Stimulated activated naive B cell treated with anti-CD40 and anti-IgM and Interleukin-4, amounts not matched to agents 10 μg/mL and 1 μg/mL and 100 μg/mL, for 72 hours (primary cell): Measurements from ENCODE around the gene FOXC1.

Source experiments
- ATAC-seq, 2 donors: fragments of 150-1000 bp; cut with Tn5 transposase; replicated peaks; 2 replicates each; pipeline ENCODE4 v1.10.0; 2021; ENCODE audit warnings: moderate library complexity in 1 of 2
- DNase-seq: peaks from one replicate; pipeline ENCODE4 v3.0.0; 2021
- H3K27ac Mint-ChIP-seq: one replicate; pipeline ENCODE4 v1.8.0; 2022; ENCODE audit warnings: mild to moderate bottlenecking, mixed read lengths
- H3K27me3 Mint-ChIP-seq, 2 donors: one replicate each; pipeline ENCODE4 v1.8.0; 2022; ENCODE audit warnings: mixed read lengths in 2 of 2
- H3K36me3 Mint-ChIP-seq, 2 donors: one replicate each; pipeline ENCODE4 v1.8.0; 2022; ENCODE audit warnings: mixed read lengths in 2 of 2, mild to moderate bottlenecking in 1 of 2
- H3K4me1 Mint-ChIP-seq, 2 donors: one replicate each; pipeline ENCODE4 v1.8.0; 2022; ENCODE audit warnings: mixed read lengths in 2 of 2, mild to moderate bottlenecking in 1 of 2
- H3K4me3 Mint-ChIP-seq, 2 donors: one replicate each; pipeline ENCODE4 v1.8.0; 2022; ENCODE audit warnings: mild to moderate bottlenecking in 2 of 2, mixed read lengths in 2 of 2, moderate library complexity in 1 of 2
- H3K9me3 Mint-ChIP-seq, 2 donors: one replicate each; pipeline ENCODE4 v1.8.0; 2022; ENCODE audit warnings: mixed read lengths in 2 of 2, mild to moderate bottlenecking in 1 of 2

FOXC1 gene

DNA sequence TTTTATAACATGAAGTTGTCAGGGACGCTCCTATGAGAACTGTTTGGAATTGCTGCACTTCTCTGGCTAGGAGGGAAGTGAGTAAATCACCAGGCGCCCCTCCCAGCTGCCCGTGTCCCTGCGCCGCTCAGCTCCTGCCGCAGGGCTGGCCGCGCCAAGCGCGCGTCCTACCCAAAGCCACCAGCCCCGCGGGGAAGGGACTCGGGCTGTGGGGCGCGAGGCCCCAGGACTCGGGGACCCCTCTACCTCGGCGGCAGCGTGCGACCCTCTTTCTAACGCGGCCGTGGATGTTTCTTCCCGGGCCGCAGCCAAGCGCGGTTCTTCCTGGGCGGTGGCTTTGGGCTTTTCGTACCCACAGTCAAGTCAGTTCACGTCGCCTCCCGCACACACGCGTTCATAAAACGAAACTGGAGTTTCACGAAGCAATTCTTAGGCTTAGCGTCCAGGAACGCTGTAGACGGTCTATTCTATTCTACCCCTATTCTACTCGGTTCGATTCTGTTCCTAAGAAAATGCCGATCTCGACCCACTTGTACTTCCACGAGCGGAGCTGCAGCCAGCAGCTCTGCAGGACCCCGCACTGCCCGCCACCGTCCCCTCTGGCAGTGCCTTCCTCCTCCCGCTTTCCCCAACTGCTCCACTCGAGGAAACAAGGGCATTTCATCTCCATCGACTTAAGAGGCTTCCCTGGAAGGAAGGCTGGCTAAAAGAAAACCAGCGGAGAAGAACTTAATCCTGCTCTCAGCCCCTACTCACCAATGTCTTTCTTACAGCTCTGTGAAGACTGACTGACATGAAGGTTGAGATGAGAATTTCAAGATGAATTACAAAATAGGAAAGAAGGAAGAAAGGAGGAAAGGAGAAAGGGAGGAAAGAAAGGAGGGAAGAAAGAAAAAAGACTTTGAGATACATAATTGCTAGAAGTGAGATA, 15.4 kb downstream of the FOXC1 start:
- peak overlapping the region; percentile 22 for H3K27ac Mint-ChIP-seq
- no peaks in the 10 kb centered on the region for H3K9me3 Mint-ChIP-seq
- H3K4me3 Mint-ChIP-seq, result peak overlapping the region; percentile 79 to 81
- peaks cover 46 to 71% of the 10 kb centered on the region in 2 donors for H3K27me3 Mint-ChIP-seq
- peaks cover 12 to 22% of the 10 kb centered on the region in 2 donors for H3K36me3 Mint-ChIP-seq
- DNase-seq, result no peak
- peak; percentile 44 to 58 for ATAC-seq
- peaks cover 5 to 18% of the 10 kb centered on the region in 2 donors for H3K4me1 Mint-ChIP-seq

DNA sequence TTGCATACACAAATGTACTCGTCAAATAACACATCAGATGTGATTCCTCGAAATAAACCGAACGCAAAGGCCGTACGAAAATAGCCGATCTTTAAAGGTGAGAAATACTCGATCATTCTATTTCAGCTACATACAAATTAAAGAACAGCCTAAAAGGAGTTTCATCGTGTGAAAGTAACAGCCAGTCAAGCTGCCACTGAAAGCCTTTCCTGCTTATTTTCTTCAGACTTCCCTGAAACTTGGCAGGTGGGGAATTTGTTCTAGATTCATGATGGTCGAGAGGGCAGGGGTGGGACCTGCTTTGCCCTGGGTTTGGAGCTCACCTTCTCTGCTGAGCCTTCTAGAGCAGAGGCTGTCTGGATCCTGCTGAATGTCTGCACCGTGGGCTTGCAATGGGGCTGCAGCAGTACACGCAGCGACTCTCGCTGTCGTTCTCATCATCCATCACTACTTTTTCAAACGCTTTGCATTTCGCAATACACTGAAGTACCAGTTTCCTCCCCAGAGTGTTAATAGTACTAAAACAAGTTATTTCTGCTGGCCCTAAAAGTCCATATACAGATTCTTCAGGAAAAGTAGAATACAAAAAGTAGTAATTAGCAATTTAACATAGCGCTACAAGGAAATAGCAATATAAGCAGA, 16.2 kb downstream of the FOXC1 start:
- ATAC-seq (no peak), DNase-seq (no peak)
- H3K27me3 Mint-ChIP-seq, result peaks cover 53 to 79% of the 10 kb centered on the region in 2 donors
- H3K36me3 Mint-ChIP-seq, result peaks cover 12 to 25% of the 10 kb centered on the region in 2 donors
- H3K9me3 Mint-ChIP-seq, result no peaks in the 10 kb centered on the region
- no peak overlapping the region for H3K27ac Mint-ChIP-seq
- H3K4me3 Mint-ChIP-seq, result peak overlapping the region in 1 of 2 donors; percentile 81
- peaks cover 5 to 18% of the 10 kb centered on the region in 2 donors for H3K4me1 Mint-ChIP-seq

DNA sequence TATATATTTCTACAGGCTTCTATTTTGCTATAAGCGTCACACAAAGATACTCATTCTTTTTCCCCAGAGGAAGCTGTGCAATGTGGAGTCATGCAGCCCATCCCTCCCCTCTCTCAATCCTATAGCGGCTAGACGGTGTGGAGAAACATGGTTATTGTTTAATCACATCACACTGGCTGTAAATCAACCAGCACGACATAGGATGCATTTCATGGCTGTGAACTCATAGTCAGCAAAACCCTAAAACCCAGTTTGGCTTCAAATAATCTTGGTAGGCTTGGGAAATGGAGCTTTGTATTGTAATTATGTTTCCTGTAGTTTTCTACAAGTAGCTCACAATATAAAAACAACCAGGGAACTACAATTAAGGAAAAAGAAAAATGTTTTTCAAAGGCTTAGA, 16.8 kb downstream of the FOXC1 start:
- peak overlapping the region in 1 of 2 donors; percentile 33 for H3K4me3 Mint-ChIP-seq
- H3K4me1 Mint-ChIP-seq, result peaks cover 5 to 18% of the 10 kb centered on the region in 2 donors
- no peak overlapping the region for H3K27ac Mint-ChIP-seq
- peaks cover 12 to 25% of the 10 kb centered on the region in 2 donors for H3K36me3 Mint-ChIP-seq
- ATAC-seq, result no peak
- no peaks in the 10 kb centered on the region for H3K9me3 Mint-ChIP-seq
- peaks cover 53 to 79% of the 10 kb centered on the region in 2 donors for H3K27me3 Mint-ChIP-seq
- DNase-seq, result no peak

DNA sequence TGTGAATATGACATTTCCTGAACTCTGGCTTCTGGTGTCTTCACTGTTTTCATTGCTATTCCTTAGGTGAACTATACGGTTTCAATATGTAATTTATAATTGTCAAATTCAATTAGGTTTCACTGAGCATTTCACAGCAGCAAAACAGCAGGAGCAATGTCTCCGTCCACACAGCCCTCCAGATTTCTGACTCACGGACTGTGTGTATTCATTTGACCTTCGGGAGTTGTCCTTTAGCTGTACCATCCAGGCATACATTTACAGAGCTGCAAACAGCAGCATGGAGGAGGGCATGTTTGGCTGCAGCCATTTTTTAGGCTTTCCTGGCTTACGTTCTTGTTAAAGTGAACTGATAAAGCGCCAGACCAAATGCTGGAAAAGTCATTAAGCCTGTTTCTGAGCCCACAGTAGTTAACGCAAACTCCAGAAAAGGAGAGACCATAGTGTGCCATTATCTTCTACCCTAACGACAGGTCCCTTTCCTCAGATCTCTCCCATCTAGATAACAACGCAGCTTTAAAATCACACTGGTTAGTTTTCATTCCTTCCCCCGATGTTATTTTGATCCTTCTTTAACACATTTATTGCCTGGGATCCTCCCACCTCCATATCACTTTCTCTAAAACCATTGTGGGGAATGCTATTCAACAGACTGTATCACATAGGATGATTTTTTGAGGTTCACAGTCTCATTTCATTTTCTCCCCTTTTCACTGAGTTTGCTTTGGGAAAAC, 18.3 kb downstream of the FOXC1 start:
- DNase-seq, result no peak
- no peak overlapping the region for H3K4me3 Mint-ChIP-seq
- no peaks in the 10 kb centered on the region for H3K9me3 Mint-ChIP-seq
- H3K27me3 Mint-ChIP-seq, result peaks cover 51 to 67% of the 10 kb centered on the region in 2 donors
- H3K36me3 Mint-ChIP-seq, result peaks cover 6 to 14% of the 10 kb centered on the region in 2 donors
- no peak overlapping the region for H3K27ac Mint-ChIP-seq
- H3K4me1 Mint-ChIP-seq, result peaks cover 5 to 18% of the 10 kb centered on the region in 2 donors
- no peak for ATAC-seq

DNA sequence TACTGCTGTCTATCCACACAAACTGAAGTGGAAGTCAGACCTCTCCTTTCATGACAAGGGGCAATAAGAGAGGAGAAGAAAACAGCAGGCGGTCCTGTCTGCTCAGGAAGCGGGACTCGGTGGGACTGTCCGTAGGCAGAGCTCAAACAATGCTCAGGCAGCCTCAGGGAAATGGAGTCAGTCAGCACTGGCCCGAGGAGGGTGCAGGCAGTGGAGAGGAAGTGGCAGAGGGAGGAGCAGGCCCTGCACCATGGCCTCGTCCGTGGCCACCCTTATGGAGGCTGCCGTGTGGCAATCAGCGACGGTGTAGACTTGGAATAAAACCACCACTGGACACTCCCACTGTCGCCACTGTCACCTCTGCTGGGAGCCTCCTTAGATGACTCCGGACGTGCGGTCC, 19.6 kb downstream of the FOXC1 start:
- H3K36me3 Mint-ChIP-seq, result peaks cover 6 to 18% of the 10 kb centered on the region in 2 donors
- ATAC-seq (no peak), DNase-seq (no peak)
- peaks cover 5 to 18% of the 10 kb centered on the region in 2 donors for H3K4me1 Mint-ChIP-seq
- no peaks in the 10 kb centered on the region for H3K9me3 Mint-ChIP-seq
- peaks cover 54 to 69% of the 10 kb centered on the region in 2 donors for H3K27me3 Mint-ChIP-seq
- no peak overlapping the region for H3K27ac Mint-ChIP-seq
- no peak overlapping the region for H3K4me3 Mint-ChIP-seq

DNA sequence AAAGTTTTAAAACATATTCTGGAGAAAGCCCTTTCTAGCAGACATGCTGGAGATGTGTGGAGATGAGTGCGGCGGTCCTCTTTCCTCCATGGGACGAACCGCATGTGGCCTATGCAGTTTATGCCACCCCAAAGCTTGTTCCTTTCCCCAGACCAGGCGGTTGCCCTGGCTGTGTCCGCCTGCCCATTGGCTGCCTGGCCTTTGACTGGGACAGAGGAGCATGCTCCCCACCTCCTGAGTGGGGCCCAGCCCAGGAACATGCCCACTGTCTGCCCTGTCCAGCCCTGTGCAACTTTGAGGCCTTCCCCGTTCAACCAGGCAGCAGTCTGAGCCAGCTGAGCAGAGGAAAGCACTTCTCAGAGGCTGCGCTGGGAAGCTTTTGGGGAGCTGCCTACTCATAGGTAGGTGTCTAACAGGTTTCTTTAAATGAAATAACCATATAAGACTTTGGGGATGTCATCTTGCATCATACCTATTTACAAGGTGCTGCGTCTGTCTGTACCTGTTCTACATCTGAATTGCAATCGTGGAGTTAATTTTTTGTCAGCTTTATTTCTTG, 20.6 kb downstream of the FOXC1 start:
- H3K27ac Mint-ChIP-seq, result no peak overlapping the region
- H3K4me1 Mint-ChIP-seq, result peaks cover 5 to 13% of the 10 kb centered on the region in 2 donors
- H3K36me3 Mint-ChIP-seq, result peaks cover 6 to 22% of the 10 kb centered on the region in 2 donors
- ATAC-seq (no peak), DNase-seq (no peak)
- H3K9me3 Mint-ChIP-seq, result no peaks in the 10 kb centered on the region
- peaks cover 50 to 65% of the 10 kb centered on the region in 2 donors for H3K27me3 Mint-ChIP-seq
- H3K4me3 Mint-ChIP-seq, result no peak overlapping the region

DNA sequence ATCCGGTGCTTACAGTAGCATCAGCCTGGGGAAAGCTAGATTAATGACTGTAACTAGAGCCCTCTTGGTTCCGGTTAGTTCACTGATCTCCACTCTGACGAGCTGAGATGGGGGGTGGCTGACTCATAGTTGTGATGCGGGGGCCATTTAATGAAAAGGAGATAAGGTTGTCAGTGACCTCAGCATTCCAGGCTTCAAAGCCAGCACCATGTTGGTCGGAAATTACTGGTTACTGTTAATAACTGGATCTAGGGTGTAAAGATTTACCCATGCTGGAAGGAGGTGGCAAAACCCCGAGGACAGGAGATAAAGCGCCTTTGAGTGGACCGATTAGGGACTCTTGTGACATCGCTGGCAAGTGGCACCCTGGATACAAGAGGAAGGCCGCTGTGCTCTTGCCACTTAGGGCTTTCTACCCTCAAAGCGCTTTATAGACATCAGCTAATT, 21.1 kb downstream of the FOXC1 start:
- no peak overlapping the region for H3K4me3 Mint-ChIP-seq
- H3K27ac Mint-ChIP-seq, result no peak overlapping the region
- DNase-seq, result no peak
- H3K4me1 Mint-ChIP-seq, result peaks cover 2 to 8% of the 10 kb centered on the region in 2 donors
- peaks cover 46 to 60% of the 10 kb centered on the region in 2 donors for H3K27me3 Mint-ChIP-seq
- ATAC-seq, result no peak
- H3K9me3 Mint-ChIP-seq, result no peaks in the 10 kb centered on the region
- peaks cover 10 to 23% of the 10 kb centered on the region in 2 donors for H3K36me3 Mint-ChIP-seq

DNA sequence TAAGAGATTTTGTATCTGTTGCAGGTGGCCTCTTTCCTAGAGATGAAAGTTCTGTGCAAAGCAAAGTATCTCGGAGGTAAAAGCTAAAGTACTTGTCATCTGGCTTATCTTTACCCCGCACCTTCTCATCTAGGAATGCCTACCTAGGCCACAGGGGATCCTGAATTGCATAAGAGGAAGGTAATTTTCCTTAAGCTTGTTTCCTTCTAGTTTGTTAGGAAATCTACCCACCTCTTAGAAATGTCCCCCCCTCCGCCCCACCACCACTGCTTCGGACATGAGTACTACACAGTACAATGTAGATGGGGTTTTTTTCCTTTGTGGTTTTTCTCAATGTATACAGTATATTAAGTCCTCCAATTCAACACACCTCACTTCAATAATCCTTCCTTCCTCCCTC, 21.5 kb downstream of the FOXC1 start:
- no peak for ATAC-seq
- Mint-ChIP-seq H3K9me3 (no peaks in the 10 kb centered on the region), H3K27ac (no peak overlapping the region), H3K4me1 (peaks cover 2 to 7% of the 10 kb centered on the region in 2 donors), H3K36me3 (peaks cover 10 to 27% of the 10 kb centered on the region in 2 donors), H3K27me3 (peaks cover 42 to 56% of the 10 kb centered on the region in 2 donors), H3K4me3 (no peak overlapping the region)
- no peak for DNase-seq

DNA sequence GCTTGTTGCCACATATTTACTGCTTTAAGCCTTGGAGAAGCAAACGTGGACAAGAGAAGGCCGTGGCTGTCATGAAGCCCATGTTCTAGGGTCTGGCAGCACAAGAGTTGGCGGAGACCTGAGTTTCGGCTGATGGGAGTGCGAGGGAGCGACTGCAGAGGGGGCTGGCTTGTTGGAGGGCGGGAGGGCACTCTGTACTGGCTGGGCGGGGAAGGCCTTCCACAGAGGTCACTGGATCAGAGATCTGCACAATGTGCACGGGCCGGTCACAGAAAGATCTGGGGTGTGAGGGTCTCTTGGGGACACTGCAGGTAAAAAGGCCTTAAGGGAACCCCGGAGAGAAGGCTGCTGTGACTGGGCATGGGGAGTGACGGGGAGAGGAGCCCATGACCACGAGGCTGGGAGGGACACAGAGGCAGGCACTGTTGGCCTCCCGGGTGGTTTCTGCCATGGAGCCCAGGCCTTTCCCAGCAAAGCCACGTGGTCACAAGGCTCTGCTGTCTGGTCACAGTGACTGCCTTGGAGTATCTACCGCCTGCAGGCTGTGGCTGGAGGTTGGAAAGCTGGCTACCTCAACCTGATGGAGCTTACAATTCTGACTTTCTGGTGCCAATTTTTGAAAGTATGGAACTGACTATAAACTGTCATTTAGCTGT, 23.8 kb downstream of the FOXC1 start:
- Mint-ChIP-seq H3K4me3 (no peak overlapping the region), H3K9me3 (no peaks in the 10 kb centered on the region), H3K27me3 (peaks cover 28 to 39% of the 10 kb centered on the region in 2 donors), H3K27ac (no peak overlapping the region), H3K36me3 (peaks cover 14 to 31% of the 10 kb centered on the region in 2 donors), H3K4me1 (peaks cover 13 to 20% of the 10 kb centered on the region in 2 donors)
- no peak for ATAC-seq
- no peak for DNase-seq

DNA sequence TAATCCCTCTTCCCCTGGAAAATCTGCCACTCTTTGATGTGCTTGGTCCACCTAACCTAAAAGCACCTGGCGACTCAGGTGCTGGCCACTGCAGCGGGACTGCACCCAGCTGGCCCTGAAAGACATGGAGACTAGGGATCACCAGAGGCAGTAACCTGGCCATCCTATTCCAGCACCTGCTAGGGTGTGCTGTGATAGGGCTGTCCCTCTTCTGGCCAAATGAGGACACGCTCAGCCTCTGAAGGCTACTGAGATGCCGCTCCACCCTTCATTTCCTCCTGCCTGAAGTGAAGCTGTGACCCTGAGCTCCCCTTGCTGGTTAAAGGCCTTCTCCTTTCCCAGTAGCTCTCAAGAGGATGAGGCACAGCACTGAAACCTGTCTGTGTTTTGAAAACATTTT, 24.4 kb downstream of the FOXC1 start:
- H3K36me3 Mint-ChIP-seq, result peaks cover 16 to 33% of the 10 kb centered on the region in 2 donors
- H3K4me3 Mint-ChIP-seq, result no peak overlapping the region
- peaks cover 25 to 33% of the 10 kb centered on the region in 2 donors for H3K27me3 Mint-ChIP-seq
- no peaks in the 10 kb centered on the region for H3K9me3 Mint-ChIP-seq
- peaks cover 13 to 20% of the 10 kb centered on the region in 2 donors for H3K4me1 Mint-ChIP-seq
- DNase-seq, result no peak
- ATAC-seq, result no peak
- H3K27ac Mint-ChIP-seq, result no peak overlapping the region

DNA sequence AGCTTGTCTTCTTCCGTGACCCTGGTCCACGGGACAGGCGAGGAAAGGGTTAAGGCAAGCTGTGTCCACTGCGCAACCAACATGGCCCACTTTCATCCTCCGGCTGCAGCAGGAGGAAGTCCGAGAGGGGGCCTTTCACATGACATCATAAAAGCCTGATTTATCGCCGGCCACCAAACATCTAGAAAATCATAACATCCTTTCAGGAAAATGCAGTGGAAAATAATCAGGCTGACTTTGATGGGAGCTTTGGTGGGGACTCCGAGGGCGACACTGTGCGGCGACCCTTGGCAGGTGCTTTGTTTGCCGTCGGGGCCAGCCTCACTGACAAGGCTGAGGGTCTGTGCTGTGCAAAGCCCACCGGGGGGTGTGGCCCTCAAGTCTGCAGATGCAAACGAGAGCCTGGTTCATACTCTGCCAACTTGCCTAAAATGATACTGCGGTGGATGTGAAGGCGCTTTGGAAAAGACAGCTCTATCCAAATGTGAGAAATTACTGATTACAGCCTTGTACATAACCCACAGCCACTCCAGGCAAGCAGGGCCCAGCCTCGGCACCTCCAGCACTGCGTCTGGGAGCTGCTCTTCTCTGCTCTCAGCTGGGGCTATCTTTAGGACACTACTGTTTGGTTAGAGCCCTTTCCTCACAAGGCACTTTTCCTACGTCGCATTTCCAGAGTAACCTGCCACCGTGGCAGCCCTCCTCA, 25.7 kb downstream of the FOXC1 start:
- H3K27me3 Mint-ChIP-seq, result peaks cover 14 to 22% of the 10 kb centered on the region in 2 donors
- H3K27ac Mint-ChIP-seq, result no peak overlapping the region
- DNase-seq (no peak), ATAC-seq (no peak)
- H3K4me1 Mint-ChIP-seq, result peaks cover 13 to 20% of the 10 kb centered on the region in 2 donors
- H3K4me3 Mint-ChIP-seq, result no peak overlapping the region
- H3K36me3 Mint-ChIP-seq, result peaks cover 17 to 28% of the 10 kb centered on the region in 2 donors
- H3K9me3 Mint-ChIP-seq, result no peaks in the 10 kb centered on the region

DNA sequence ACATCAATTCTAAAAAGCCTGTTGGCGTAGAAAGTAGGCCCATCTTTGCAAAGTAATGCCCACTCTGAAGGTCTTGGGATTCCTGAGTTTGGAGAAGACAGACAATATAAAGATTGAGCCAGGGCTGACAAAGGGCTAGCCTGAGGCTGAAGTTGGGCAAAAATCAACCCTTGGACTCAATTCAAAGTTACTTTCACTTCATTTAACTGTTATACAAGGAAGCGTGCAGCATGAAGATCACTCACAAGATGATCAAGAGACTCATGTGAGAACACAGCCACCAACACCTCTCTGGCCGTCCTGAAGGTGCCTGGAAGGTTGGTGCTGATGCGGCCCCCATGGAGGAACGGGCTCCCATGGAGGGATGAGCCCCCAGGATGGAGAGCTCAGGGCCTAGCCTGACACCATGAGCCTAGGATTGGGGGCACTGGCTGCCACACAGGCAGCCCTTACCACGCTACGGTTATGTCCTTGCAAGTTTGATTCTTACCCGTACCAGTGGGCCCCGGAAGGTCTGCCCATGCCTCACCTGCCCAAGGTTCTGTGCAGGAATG, 26.6 kb downstream of the FOXC1 start:
- H3K36me3 Mint-ChIP-seq, result peaks cover 19 to 35% of the 10 kb centered on the region in 2 donors
- ATAC-seq, result no peak
- H3K27me3 Mint-ChIP-seq, result peaks cover 10 to 18% of the 10 kb centered on the region in 2 donors
- H3K4me1 Mint-ChIP-seq, result peaks cover 13 to 20% of the 10 kb centered on the region in 2 donors
- no peaks in the 10 kb centered on the region for H3K9me3 Mint-ChIP-seq
- no peak overlapping the region for H3K27ac Mint-ChIP-seq
- no peak overlapping the region for H3K4me3 Mint-ChIP-seq
- DNase-seq, result no peak
